HG02678 (cell line): ENCODE results near the gene PYGM.

Experiments
- ATAC-seq: cut with Tn5 transposase; IDR thresholded peaks from one replicate; pipeline ENCODE4 v1.9.1; 2021; ENCODE audit warnings: mild to moderate bottlenecking, moderate library complexity; ENCODE audit not compliant: unreplicated experiment

Gene PYGM

GRCh38 chr11:64769283-64769682, 9.5 kb upstream of the PYGM start:
- no peak for ATAC-seq

- ATAC-seq = no peak
Observed at GRCh38 chr11:64768300-64768694, 8.5 kb upstream of the PYGM start.

- no peak for ATAC-seq
Observed at GRCh38 chr11:64767344-64768299, 7.8 kb upstream of the PYGM start.

- no peak for ATAC-seq
Observed at GRCh38 chr11:64766881-64767280, 7.1 kb upstream of the PYGM start.

- no peak for ATAC-seq
Observed at GRCh38 chr11:64765851-64766665, 6.3 kb upstream of the PYGM start.

GRCh38 chr11:64765291-64765850, 5.6 kb upstream of the PYGM start:
- ATAC-seq = no peak

GRCh38 chr11:64764753-64765152, 5.0 kb upstream of the PYGM start:
- no peak for ATAC-seq

GRCh38 chr11:64764040-64764611, 4.4 kb upstream of the PYGM start:
- no peak for ATAC-seq

- ATAC-seq = no peak
Observed at GRCh38 chr11:64763526-64764039, 3.8 kb upstream of the PYGM start.

GRCh38 chr11:64762674-64763525, 3.1 kb upstream of the PYGM start:
- no peak for ATAC-seq

- ATAC-seq = no peak
Observed at GRCh38 chr11:64762277-64762673, 2.5 kb upstream of the PYGM start.

GRCh38 chr11:64760759-64761420, 1.1 kb upstream of the PYGM start:
- ATAC-seq = no peak

GRCh38 chr11:64759131-64759721, 548 bp downstream of the PYGM start:
- ATAC-seq = no peak

- no peak for ATAC-seq
Observed at GRCh38 chr11:64758330-64759079, 1.3 kb downstream of the PYGM start.

- no peak for ATAC-seq
Observed at GRCh38 chr11:64757549-64758329, 2.0 kb downstream of the PYGM start.

GRCh38 chr11:64755681-64756361, 4.0 kb downstream of the PYGM start:
- ATAC-seq = no peak
